Common myeloid progenitor, CD34-positive (primary cell): ENCODE data around the gene RAI14.

Experiments
- CTCF ChIA-PET: fragments of 350-600 bp; sonication (Branson Sonifier 250); formaldehyde crosslinking; loops from one replicate; lab custom pipeline; 2021; ENCODE audit warnings: antibody characterized with exemption; lab: Charles Lee
- POLR2A ChIA-PET: fragments of 350-600 bp; sonication (Branson Sonifier 250); formaldehyde crosslinking; loops from one replicate; lab custom pipeline; 2021; ENCODE audit warnings: antibody characterized with exemption; lab: Charles Lee
- DNase-seq, 3 donors: peaks; one replicate each; pipeline versions ENCODE4 v3.0.0 to v3.0.0-alpha.2; 2013
- H3K27ac ChIP-seq, 2 experiments: 1 replicate in 1 of 2; 2 replicates in 1 of 2; pipeline ENCODE4 v1.7.0; 2013; ENCODE audit warnings: inconsistent platforms in 2 of 2, low read length in 2 of 2, mild to moderate bottlenecking in 2 of 2, low read depth in 1 of 2, moderate library complexity in 1 of 2; ENCODE audit not compliant: severe bottlenecking in 2 of 2, insufficient read depth in 1 of 2, poor library complexity in 1 of 2
- H3K27me3 ChIP-seq, 5 experiments: replicated peaks in 2 of 5; 1 replicate in 3 of 5; 2 replicates in 2 of 5; pipeline versions ENCODE4 v1.6.1 to v1.7.0; 2013; ENCODE audit warnings: low read length in 4 of 5, mild to moderate bottlenecking in 2 of 5, moderate library complexity in 2 of 5, inconsistent platforms in 1 of 5; ENCODE audit not compliant: insufficient read depth in 5 of 5, control insufficient read depth in 4 of 5
- H3K36me3 ChIP-seq, 4 experiments: 1 replicate in 2 of 4; 2 replicates in 2 of 4; pipeline versions ENCODE4 v1.6.1 to v1.7.0; 2013; ENCODE audit warnings: low read length in 3 of 4, control low read depth in 1 of 4, mild to moderate bottlenecking in 1 of 4; ENCODE audit not compliant: control insufficient read depth in 4 of 4, insufficient read depth in 4 of 4
- H3K4me1 ChIP-seq, 4 experiments: 1 replicate in 3 of 4; 2 replicates in 1 of 4; pipeline versions ENCODE4 v1.6.1 to v1.7.1; 2013; ENCODE audit warnings: low read length in 3 of 4, mild to moderate bottlenecking in 3 of 4, control low read depth in 1 of 4, inconsistent platforms in 1 of 4, moderate library complexity in 1 of 4; ENCODE audit not compliant: control insufficient read depth in 4 of 4, insufficient read depth in 4 of 4; ENCODE audit errors: control extremely low read depth in 1 of 4
- H3K4me3 ChIP-seq, 7 experiments: 1 replicate in 4 of 7; 2 replicates in 3 of 7; pipeline versions ENCODE4 v1.5.1 to v1.7.0; 2013; ENCODE audit warnings: mild to moderate bottlenecking in 7 of 7, low read length in 6 of 7, moderate library complexity in 6 of 7, inconsistent platforms in 2 of 7, low read depth in 2 of 7, control low read depth in 1 of 7; ENCODE audit not compliant: insufficient read depth in 4 of 7, control insufficient read depth in 1 of 7; ENCODE audit errors: extremely low read depth in 1 of 7
- H3K9me3 ChIP-seq, 5 experiments: 1 replicate in 4 of 5; 2 replicates in 1 of 5; pipeline versions ENCODE4 v1.6.1 to v1.7.1; 2013; ENCODE audit warnings: low read length in 4 of 5, mild to moderate bottlenecking in 2 of 5, inconsistent platforms in 1 of 5, low read depth in 1 of 5, moderate library complexity in 1 of 5; ENCODE audit not compliant: control insufficient read depth in 4 of 5, insufficient read depth in 2 of 5; ENCODE audit errors: control extremely low read depth in 1 of 5
- WGBS: methylation state at CpG from one replicate; pipeline ENCODE4 v1.1.5; 2013; ENCODE audit not compliant: insufficient coverage; 5-methylcytosine and 5-hydroxymethylcytosine counted together

The RAI14 gene

GRCh38 chr5:34734326-34734725 lies 78.2 kb downstream of the RAI14 start:
- no peak for DNase-seq
- WGBS = 100% methylated on average over 2 of the region's 3 CpGs
- Histone ChIP-seq H3K27ac (no peak overlapping the region), H3K4me3 (no peak overlapping the region), H3K36me3 (no peaks in the 10 kb centered on the region), H3K9me3 (no peaks in the 10 kb centered on the region), H3K27me3 (no peaks in the 10 kb centered on the region), H3K4me1 (no peaks in the 10 kb centered on the region)
- POLR2A ChIA-PET = no interaction called here
- CTCF ChIA-PET = no interaction called here

- H3K27ac ChIP-seq = no peak overlapping the region
- WGBS = 90% methylated on average over 16 of the region's 19 CpGs
- DNase-seq = peak in 1 of 3 donors; percentile 1
- POLR2A ChIA-PET = no interaction called here
- H3K4me1 ChIP-seq = no peaks in the 10 kb centered on the region
- H3K9me3 ChIP-seq = no peaks in the 10 kb centered on the region
- no peaks in the 10 kb centered on the region for H3K36me3 ChIP-seq
- CTCF ChIA-PET = no interaction called here
- no peaks in the 10 kb centered on the region for H3K27me3 ChIP-seq
- H3K4me3 ChIP-seq = no peak overlapping the region
Observed at GRCh38 chr5:34735491-34736426, 79.6 kb downstream of the RAI14 start.

DNA sequence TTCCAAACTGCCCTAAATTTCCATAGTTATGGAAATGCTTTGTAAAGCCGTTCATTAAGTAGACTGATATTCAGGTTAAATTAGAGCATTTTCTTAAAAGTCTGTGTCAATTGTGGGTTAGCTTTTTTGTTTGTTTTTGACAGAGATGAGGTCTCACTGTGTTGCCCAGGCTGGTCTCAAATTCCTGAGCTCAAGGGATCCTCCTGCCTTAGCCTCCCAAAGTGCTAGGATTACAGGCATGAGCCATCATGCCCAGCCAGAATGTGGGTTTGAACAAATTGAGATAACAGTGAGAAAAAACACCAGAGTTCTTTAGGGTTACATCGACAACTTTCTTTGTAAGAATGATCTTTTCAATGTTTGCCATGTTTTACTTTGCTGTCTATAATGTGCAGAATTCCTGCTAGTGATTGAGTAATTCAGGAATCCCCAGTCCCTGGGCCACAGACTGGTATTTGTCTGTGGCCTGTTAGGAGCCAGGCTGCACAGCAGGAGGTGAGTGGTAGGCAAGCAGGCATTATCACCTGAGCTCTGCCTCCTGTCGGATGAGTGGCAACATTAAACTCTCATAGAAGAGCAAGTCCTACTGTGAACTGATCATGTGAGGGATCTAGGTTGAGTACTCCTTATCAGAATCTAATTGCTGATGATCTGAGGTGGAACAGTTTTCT lies 80.5 kb downstream of the RAI14 start:
- DNase-seq = no peak
- Histone ChIP-seq H3K36me3 (no peaks in the 10 kb centered on the region), H3K27me3 (no peaks in the 10 kb centered on the region), H3K4me3 (no peak overlapping the region), H3K4me1 (no peaks in the 10 kb centered on the region), H3K27ac (no peak overlapping the region), H3K9me3 (no peaks in the 10 kb centered on the region)
- ChIA-PET CTCF (interaction anchor here (1.0 kb wide), 1 partner anchor 19 kb away, joined by 3 read pairs; no protein-coding TSS in a partner anchor), POLR2A (no interaction called here)
- 96% methylated on average over 2 of the region's 3 CpGs for WGBS

DNA sequence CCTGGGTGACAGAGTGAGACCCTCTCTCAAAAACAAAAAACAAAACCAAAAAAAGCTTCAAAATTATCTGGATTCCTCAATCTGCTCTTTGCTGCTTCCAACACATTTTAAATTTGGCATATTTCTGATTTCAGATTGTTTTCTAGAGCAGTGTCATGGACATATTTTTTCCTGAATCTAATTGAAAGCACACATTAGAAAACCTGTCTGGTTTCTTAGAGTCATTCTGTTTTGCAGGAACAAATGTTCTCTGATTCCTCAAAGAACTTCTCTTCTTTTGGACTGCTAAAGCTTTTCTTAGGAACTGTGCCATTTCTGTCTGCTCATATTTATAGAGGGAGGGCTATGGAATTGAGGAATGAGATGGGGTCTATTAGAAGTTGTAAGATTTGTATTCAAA lies 81.6 kb downstream of the RAI14 start:
- Histone ChIP-seq H3K27ac (no peak overlapping the region), H3K36me3 (no peaks in the 10 kb centered on the region), H3K4me1 (no peaks in the 10 kb centered on the region), H3K27me3 (no peaks in the 10 kb centered on the region), H3K4me3 (no peak overlapping the region), H3K9me3 (no peaks in the 10 kb centered on the region)
- CTCF ChIA-PET = no interaction called here
- no peak for DNase-seq
- POLR2A ChIA-PET = no interaction called here

GRCh38 chr5:34738381-34738780 lies 82.3 kb downstream of the RAI14 start:
- no CpG with 5 or more reads among the region's 1 CpG for WGBS
- CTCF ChIA-PET = no interaction called here
- DNase-seq = no peak
- no peak overlapping the region for H3K27ac ChIP-seq
- no peaks in the 10 kb centered on the region for H3K27me3 ChIP-seq
- H3K4me3 ChIP-seq = no peak overlapping the region
- POLR2A ChIA-PET = no interaction called here
- H3K4me1 ChIP-seq = no peaks in the 10 kb centered on the region
- H3K9me3 ChIP-seq = no peaks in the 10 kb centered on the region
- H3K36me3 ChIP-seq = no peaks in the 10 kb centered on the region

DNA sequence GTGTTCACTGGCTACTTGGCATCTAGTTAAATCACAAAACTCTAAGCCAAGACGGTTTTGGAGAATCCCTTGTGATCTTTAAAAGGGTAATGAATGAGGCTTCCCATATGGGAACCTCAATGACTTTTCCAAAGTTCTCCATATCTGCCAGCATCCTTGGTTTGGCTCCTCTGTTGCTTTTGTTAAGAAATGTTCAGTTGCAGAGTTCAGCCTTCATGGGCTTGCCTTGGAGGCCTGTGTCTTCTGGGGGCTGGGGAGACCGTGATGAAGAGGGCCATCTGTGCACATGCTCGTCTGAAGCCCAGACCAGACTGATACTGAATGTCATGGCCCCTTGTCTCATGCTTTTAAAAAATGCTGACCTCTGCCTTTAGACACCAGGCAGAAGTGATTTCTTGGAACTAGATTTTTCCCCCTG lies 84.3 kb downstream of the RAI14 start:
- H3K27ac ChIP-seq = no peak overlapping the region
- no peaks in the 10 kb centered on the region for H3K36me3 ChIP-seq
- H3K4me1 ChIP-seq = no peaks in the 10 kb centered on the region
- H3K4me3 ChIP-seq = no peak overlapping the region
- H3K9me3 ChIP-seq = no peaks in the 10 kb centered on the region
- ChIA-PET POLR2A (no interaction called here), CTCF (no interaction called here)
- no CpG with 5 or more reads among the region's 3 CpGs for WGBS
- no peaks in the 10 kb centered on the region for H3K27me3 ChIP-seq
- no peak for DNase-seq

GRCh38 chr5:34742061-34742460 lies 85.9 kb downstream of the RAI14 start:
- ChIA-PET CTCF (no interaction called here), POLR2A (no interaction called here)
- Histone ChIP-seq H3K36me3 (no peaks in the 10 kb centered on the region), H3K27me3 (no peaks in the 10 kb centered on the region), H3K9me3 (no peaks in the 10 kb centered on the region), H3K27ac (no peak overlapping the region), H3K4me3 (no peak overlapping the region), H3K4me1 (no peaks in the 10 kb centered on the region)
- DNase-seq = no peak
- WGBS = 99% methylated on average over 11 of the region's 11 CpGs
